NB4 (cell line): ENCODE measurements around the gene GZMM.

Source experiments
- DNase-seq: peaks from one replicate; pipeline ENCODE4 v3.0.0; 2010; ENCODE audit warnings: low read depth
- H3K4me3 ChIP-seq: one replicate; pipeline ENCODE4 v1.5.1; 2011; ENCODE audit warnings: mild to moderate bottlenecking, low read depth, low read length, moderate library complexity
- MAX ChIP-seq: IDR thresholded peaks from 2 replicates; pipeline ENCODE4 v1.6.1; 2011; ENCODE audit warnings: low read depth, low read length
- MYC ChIP-seq: IDR thresholded peaks from 2 replicates; pipeline ENCODE4 v1.6.1; 2011; ENCODE audit warnings: low read depth, low read length
- POLR2A ChIP-seq: IDR thresholded peaks from 2 replicates; pipeline ENCODE4 v1.6.1; 2011; ENCODE audit warnings: mild to moderate bottlenecking; ENCODE audit not compliant: insufficient read length; ENCODE audit errors: extremely low read depth
- TF ChIP-seq, protein P1 (sequence below): IDR thresholded peaks from one replicate; pipeline ENCODE4 v1.5.1; 2012; ENCODE audit warnings: low read depth, low read length

Gene GZMM

DNA sequence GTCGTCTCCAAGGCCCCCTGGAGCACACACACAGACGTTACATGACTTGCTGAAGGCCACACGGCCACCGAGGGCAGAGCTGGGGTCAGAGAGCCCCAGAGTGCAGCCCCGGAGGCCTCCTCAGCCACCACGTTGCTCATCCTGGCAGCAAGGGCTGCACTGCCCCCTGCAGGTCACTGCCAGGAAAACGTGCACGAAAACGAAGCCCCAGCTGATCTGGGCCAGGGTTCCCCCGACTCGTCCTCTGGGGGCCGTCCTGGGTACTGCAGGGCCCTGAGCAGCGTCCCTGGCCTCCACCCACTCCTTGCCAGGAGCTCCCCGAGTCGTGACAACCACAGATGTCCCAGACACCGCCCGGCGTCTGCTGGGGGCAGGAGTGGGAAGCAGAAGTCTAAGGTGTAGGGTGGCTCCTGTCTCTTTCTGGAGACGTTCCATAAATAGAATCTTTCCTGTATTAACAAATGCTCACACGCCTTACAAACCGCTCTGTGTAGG, 33.2 kb upstream of the GZMM start:
- TF ChIP-seq, protein P1, sequence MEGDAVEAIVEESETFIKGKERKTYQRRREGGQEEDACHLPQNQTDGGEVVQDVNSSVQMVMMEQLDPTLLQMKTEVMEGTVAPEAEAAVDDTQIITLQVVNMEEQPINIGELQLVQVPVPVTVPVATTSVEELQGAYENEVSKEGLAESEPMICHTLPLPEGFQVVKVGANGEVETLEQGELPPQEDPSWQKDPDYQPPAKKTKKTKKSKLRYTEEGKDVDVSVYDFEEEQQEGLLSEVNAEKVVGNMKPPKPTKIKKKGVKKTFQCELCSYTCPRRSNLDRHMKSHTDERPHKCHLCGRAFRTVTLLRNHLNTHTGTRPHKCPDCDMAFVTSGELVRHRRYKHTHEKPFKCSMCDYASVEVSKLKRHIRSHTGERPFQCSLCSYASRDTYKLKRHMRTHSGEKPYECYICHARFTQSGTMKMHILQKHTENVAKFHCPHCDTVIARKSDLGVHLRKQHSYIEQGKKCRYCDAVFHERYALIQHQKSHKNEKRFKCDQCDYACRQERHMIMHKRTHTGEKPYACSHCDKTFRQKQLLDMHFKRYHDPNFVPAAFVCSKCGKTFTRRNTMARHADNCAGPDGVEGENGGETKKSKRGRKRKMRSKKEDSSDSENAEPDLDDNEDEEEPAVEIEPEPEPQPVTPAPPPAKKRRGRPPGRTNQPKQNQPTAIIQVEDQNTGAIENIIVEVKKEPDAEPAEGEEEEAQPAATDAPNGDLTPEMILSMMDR, result peak; percentile 83
- TF ChIP-seq MAX (peak; percentile 91), POLR2A (no peak), MYC (peak; percentile 96)
- peak overlapping the region; percentile 25 for H3K4me3 ChIP-seq
- peak; percentile 91 for DNase-seq

DNA sequence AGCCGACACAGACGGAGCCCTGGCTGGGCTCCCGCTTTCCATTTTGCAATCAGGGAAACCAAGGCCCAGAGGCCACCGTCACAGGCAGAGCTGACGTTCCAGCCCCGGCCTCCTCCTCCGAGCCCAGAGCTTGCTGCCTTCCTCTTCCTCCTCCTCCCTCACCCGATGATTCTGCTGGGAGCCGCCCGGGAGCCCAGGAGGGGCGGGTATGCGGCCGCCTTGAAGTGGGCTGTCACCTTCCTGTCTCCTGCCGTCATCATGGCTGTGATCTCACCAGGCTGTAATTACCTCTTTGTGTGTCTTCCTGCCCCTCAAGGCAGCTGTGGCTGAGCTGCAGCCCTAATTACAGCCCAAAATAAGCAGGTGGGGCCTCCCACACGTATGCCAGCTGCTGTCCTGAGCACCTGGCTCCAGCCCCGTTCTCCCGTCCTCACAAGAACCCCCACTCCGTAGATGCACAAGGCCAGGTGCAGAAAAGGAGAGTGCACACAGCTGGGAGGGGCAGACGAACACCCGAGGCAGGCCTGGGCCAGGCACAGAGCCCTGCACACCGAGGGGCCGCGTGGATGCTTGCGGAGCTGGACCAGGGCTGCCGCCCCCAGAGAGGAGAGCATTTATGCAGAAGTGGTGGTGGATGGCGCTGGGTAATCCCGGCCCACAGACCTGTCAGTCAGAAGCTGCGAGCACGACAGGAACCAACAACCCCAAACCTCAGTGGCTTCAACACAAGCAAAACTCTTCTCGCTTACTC, 32.6 kb upstream of the GZMM start:
- H3K4me3 ChIP-seq, result peak overlapping the region; percentile 25
- TF ChIP-seq, protein P1, result no peak
- TF ChIP-seq MYC, result no peak
- TF ChIP-seq MAX, result no peak
- TF ChIP-seq POLR2A, result no peak
- peak; percentile 74 for DNase-seq

- H3K4me3 ChIP-seq, result no peak overlapping the region
- DNase-seq, result no peak
- TF ChIP-seq MYC (no peak), POLR2A (no peak), MAX (no peak)
- TF ChIP-seq, protein P1, result no peak
Measured at GRCh38 chr19:512547-513365, 31.1 kb upstream of the GZMM start.

DNA sequence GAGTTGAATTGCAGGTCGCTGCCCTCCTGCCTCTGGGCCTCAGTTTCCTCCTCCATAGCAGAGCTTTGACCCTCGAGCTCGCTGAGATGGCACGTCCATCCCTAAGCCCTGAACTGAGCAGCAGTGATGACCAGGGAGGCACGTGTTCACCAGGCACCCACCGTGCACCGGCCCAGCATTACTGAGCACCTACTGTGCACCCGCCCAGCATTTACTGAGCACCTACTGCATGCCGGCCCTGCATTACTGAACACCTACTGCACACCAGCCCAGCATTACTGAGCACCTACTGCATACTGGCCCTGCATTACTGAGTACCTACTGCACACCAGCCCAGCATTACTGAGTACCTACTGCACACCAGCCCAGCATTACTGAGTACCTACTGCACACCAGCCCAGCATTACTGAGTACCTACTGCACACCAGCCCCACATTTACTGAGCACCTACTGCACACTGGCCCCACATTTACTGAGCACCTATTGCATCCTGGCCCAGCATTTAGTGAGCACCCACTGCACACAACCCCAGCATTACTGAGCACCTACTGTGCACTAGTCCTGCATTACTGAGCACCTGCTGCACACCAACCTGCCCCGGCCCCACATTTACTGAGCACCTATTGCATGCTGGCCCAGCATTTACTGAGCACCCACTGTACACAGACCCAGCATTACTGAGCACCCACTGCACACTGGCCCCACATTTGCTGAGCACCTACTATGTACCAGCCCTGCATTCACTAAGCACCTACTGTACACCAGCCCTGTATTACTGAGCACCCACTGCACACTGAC, 30.3 kb upstream of the GZMM start:
- H3K4me3 ChIP-seq, result no peak overlapping the region
- DNase-seq, result no peak
- TF ChIP-seq MYC (no peak), MAX (no peak), POLR2A (no peak)
- TF ChIP-seq, protein P1, result no peak

GRCh38 chr19:514166-514663, 29.6 kb upstream of the GZMM start:
- DNase-seq, result no peak
- TF ChIP-seq MYC, result no peak
- no peak for TF ChIP-seq MAX
- TF ChIP-seq, protein P1, result no peak
- TF ChIP-seq POLR2A, result no peak
- H3K4me3 ChIP-seq, result no peak overlapping the region
